Esophagus squamous epithelium (tissue), 4 donors: ENCODE results near the gene THSD7A.

Experiments used
- POLR2A ChIP-seq, 4 donors: fragments of 450-650 bp; IDR thresholded peaks; one replicate each; pipeline ENCODE4 v1.6.1; 2017; ENCODE audit warnings: antibody characterized with exemption in 4 of 4, mild to moderate bottlenecking in 4 of 4, moderate library complexity in 3 of 4
- TF ChIP-seq, protein P1 (sequence below), 6 experiments: fragments of 450-650 bp in 4 of 6; fragments of 200-600 bp in 2 of 6; sonication (generic) in 2 of 6; IDR thresholded peaks; one replicate each; pipeline ENCODE4 v1.5.1; 2016 to 2019; ENCODE audit warnings: antibody characterized with exemption in 6 of 6, mild to moderate bottlenecking in 4 of 6, moderate library complexity in 4 of 6

DNA sequence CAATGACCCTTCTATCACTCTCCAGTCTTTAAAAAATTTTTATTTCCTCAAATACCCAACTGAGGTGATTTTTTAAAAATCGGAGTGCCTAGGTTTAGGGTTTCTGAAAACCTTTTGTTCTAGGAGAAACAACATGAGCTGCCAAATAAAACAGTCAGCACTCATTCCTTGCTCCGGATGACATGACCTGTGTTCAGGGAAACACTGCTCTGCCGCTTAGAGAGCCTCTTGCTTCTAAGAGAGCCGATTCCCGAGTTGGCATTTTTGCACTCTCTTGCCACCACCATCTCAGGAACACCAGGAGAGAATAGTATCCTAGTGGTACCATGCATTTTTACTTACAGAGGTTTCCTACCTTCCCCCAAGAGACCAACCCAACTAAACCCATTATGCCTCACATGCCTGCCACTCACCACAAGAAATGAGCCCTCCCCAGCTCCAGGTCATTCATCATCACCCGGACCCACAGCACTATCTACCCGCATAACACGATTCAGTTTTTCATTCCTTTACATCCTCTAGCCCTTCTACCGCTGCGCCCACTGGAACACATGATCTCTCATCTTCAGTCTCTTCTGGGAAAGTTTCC lies 365.4 kb downstream of the THSD7A start:
- TF ChIP-seq, protein P1, sequence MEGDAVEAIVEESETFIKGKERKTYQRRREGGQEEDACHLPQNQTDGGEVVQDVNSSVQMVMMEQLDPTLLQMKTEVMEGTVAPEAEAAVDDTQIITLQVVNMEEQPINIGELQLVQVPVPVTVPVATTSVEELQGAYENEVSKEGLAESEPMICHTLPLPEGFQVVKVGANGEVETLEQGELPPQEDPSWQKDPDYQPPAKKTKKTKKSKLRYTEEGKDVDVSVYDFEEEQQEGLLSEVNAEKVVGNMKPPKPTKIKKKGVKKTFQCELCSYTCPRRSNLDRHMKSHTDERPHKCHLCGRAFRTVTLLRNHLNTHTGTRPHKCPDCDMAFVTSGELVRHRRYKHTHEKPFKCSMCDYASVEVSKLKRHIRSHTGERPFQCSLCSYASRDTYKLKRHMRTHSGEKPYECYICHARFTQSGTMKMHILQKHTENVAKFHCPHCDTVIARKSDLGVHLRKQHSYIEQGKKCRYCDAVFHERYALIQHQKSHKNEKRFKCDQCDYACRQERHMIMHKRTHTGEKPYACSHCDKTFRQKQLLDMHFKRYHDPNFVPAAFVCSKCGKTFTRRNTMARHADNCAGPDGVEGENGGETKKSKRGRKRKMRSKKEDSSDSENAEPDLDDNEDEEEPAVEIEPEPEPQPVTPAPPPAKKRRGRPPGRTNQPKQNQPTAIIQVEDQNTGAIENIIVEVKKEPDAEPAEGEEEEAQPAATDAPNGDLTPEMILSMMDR (IDR thresholded peaks at IDR 0.05) = no peak
- TF ChIP-seq POLR2A (IDR thresholded peaks at IDR 0.05) = no peak
